H1 (cell line): ENCODE data around the gene SARS2. TPM values are rescaled to one million over a fixed set of nuclear protein-coding genes. Genes with fewer than 3 reads are reported as not detected.

Source experiments
- CTCF ChIA-PET: fragments of 300-600 bp; sonication (Branson Sonifier 250); formaldehyde crosslinking; loops from one replicate; lab custom pipeline; 2021; ENCODE audit not compliant: partially characterized antibody; lab: Charles Lee
- POLR2A ChIA-PET: fragments of 300-600 bp; sonication (Branson Sonifier 250); formaldehyde crosslinking; loops from one replicate; lab custom pipeline; 2021; ENCODE audit warnings: inconsistent platforms; ENCODE audit not compliant: partially characterized antibody; lab: Charles Lee
- DNase-seq, 2 experiments: peaks; one replicate each; pipeline versions ENCODE4 v3.0.0 to v3.0.0-alpha.2; 2010 to 2022; ENCODE audit warnings: low spot score in 2 of 2, low read depth in 1 of 2, mixed read lengths in 1 of 2
- FAIRE-seq: peaks from 2 replicates; lab custom pipeline; 2011; peaks lifted over from hg19 to GRCh38; lab: Jason Lieb, UNC
- H2AFZ ChIP-seq: 2 replicates; pipeline ENCODE4 v1.8.1; 2012; ENCODE audit warnings: low read length, inconsistent platforms
- H2AK5ac ChIP-seq: 2 replicates; pipeline ENCODE4 v1.6.1; 2013; ENCODE audit warnings: low read depth, low read length
- H2BK120ac ChIP-seq: replicated peaks from 2 replicates; pipeline ENCODE3; 2013; ENCODE audit warnings: low read depth, low read length, inconsistent platforms
- H2BK12ac ChIP-seq: 2 replicates; pipeline ENCODE4 v1.6.1; 2013; ENCODE audit warnings: low read depth, low read length
- H2BK15ac ChIP-seq: 2 replicates; pipeline ENCODE4 v1.6.1; 2013; ENCODE audit warnings: low read length
- H2BK20ac ChIP-seq: 2 replicates; pipeline ENCODE4 v1.6.1; 2013; ENCODE audit warnings: low read length
- H2BK5ac ChIP-seq: 2 replicates; pipeline ENCODE4 v1.6.1; 2013; ENCODE audit warnings: low read depth, low read length
- H3K14ac ChIP-seq: 2 replicates; pipeline ENCODE4 v1.6.1; 2013; ENCODE audit warnings: inconsistent platforms; ENCODE audit not compliant: insufficient read length
- H3K18ac ChIP-seq: 2 replicates; pipeline ENCODE4 v1.6.1; 2013; ENCODE audit warnings: low read length; ENCODE audit errors: extremely low read depth
- H3K23ac ChIP-seq: 2 replicates; pipeline ENCODE4 v1.6.1; 2013; ENCODE audit warnings: inconsistent platforms; ENCODE audit not compliant: insufficient read length
- H3K23me2 ChIP-seq: 2 replicates; pipeline ENCODE4 v1.6.1; 2013; ENCODE audit warnings: low read depth, low read length
- H3K27ac ChIP-seq: 2 replicates; pipeline ENCODE4 v1.6.1; 2011; ENCODE audit warnings: low read depth, low read length, inconsistent platforms
- H3K27me3 ChIP-seq, 4 experiments: replicated peaks in 1 of 4; 1 replicate in 1 of 4; 2 replicates in 3 of 4; pipeline versions ENCODE4 v1.6.1 to v1.8.1; 2011 to 2013; ENCODE audit warnings: low read length in 3 of 4, mild to moderate bottlenecking in 3 of 4, inconsistent platforms in 2 of 4, mixed read lengths in 2 of 4, moderate library complexity in 1 of 4; ENCODE audit not compliant: control insufficient read depth in 3 of 4, insufficient read depth in 3 of 4; ENCODE audit errors: extremely low read depth in 1 of 4
- H3K36me3 ChIP-seq, 4 experiments: 2 replicates each; pipeline versions ENCODE4 v1.6.1 to v1.8.1; 2011 to 2013; ENCODE audit warnings: mild to moderate bottlenecking in 4 of 4, low read length in 3 of 4, moderate library complexity in 2 of 4, control low read depth in 1 of 4, inconsistent platforms in 1 of 4; ENCODE audit not compliant: insufficient read depth in 4 of 4, control insufficient read depth in 2 of 4
- H3K4ac ChIP-seq: replicated peaks from 2 replicates; pipeline ENCODE3; 2013; ENCODE audit warnings: low read length, low read depth, mixed read lengths, inconsistent platforms; ENCODE audit not compliant: insufficient read length
- H3K4me1 ChIP-seq, 4 experiments: replicated peaks in 1 of 4; 1 replicate in 1 of 4; 2 replicates in 3 of 4; pipeline versions ENCODE4 v1.6.1 to v1.8.1; 2011 to 2013; ENCODE audit warnings: low read length in 3 of 4, inconsistent platforms in 2 of 4, mixed read lengths in 1 of 4; ENCODE audit not compliant: insufficient read depth in 4 of 4, control insufficient read depth in 3 of 4
- H3K4me2 ChIP-seq, 2 experiments: 2 replicates each; pipeline versions ENCODE4 v1.6.1 to v1.8.1; 2011 to 2013; ENCODE audit warnings: low read depth in 2 of 2, low read length in 2 of 2, control low read depth in 1 of 2, inconsistent platforms in 1 of 2, mild to moderate bottlenecking in 1 of 2; ENCODE audit not compliant: insufficient read depth in 1 of 2
- H3K4me3 ChIP-seq, 4 experiments: fragments of 200-600, 300-600 bp in 1 of 4; sonication (generic), shearing (Covaris generic), sonication (Bioruptor Twin) in 1 of 4; 2 replicates each; pipeline versions ENCODE4 v1.5.1 to v1.8.1; 2011 to 2016; ENCODE audit warnings: low read length in 4 of 4, low read depth in 3 of 4, control low read depth in 2 of 4, inconsistent platforms in 2 of 4, mild to moderate bottlenecking in 2 of 4, mixed read lengths in 1 of 4, moderate library complexity in 1 of 4; ENCODE audit not compliant: insufficient read depth in 2 of 4; ENCODE audit errors: extremely low read depth in 1 of 4
- H3K56ac ChIP-seq: replicated peaks from 2 replicates; pipeline ENCODE3; 2013; ENCODE audit warnings: low read depth, mild to moderate bottlenecking, mixed read lengths, low read length, inconsistent platforms; ENCODE audit not compliant: insufficient read length
- H3K79me1 ChIP-seq: 2 replicates; pipeline ENCODE4 v1.6.1; 2013; ENCODE audit warnings: low read depth, low read length, control low read depth
- H3K79me2 ChIP-seq, 2 experiments: 2 replicates each; pipeline versions ENCODE4 v1.6.1 to v1.8.1; 2012 to 2013; ENCODE audit warnings: low read length in 2 of 2, mild to moderate bottlenecking in 2 of 2, inconsistent platforms in 1 of 2; ENCODE audit not compliant: insufficient read depth in 2 of 2, control insufficient read depth in 1 of 2
- H3K9ac ChIP-seq, 4 experiments: replicated peaks in 1 of 4; 1 replicate in 1 of 4; 2 replicates in 3 of 4; pipeline versions ENCODE4 v1.6.1 to v1.8.1; 2011 to 2013; ENCODE audit warnings: low read depth in 3 of 4, low read length in 3 of 4, control low read depth in 2 of 4, mild to moderate bottlenecking in 2 of 4, moderate library complexity in 2 of 4, inconsistent platforms in 1 of 4; ENCODE audit errors: extremely low read depth in 1 of 4
- H3K9me3 ChIP-seq, 2 experiments: 2 replicates each; pipeline versions ENCODE4 v1.6.1 to v1.8.1; 2012 to 2013; ENCODE audit warnings: mild to moderate bottlenecking in 2 of 2, moderate library complexity in 2 of 2, control low read depth in 1 of 2, inconsistent platforms in 1 of 2, low read depth in 1 of 2, low read length in 1 of 2, mixed read lengths in 1 of 2; ENCODE audit not compliant: insufficient read depth in 2 of 2
- H4K20me1 ChIP-seq, 2 experiments: replicated peaks in 1 of 2; 2 replicates each; pipeline versions ENCODE3 to v1.8.1; 2011 to 2013; ENCODE audit warnings: inconsistent platforms in 2 of 2, low read length in 2 of 2, mild to moderate bottlenecking in 1 of 2; ENCODE audit not compliant: insufficient read depth in 2 of 2, control insufficient read depth in 1 of 2
- H4K5ac ChIP-seq: 2 replicates; pipeline ENCODE4 v1.6.1; 2013; ENCODE audit warnings: low read length, low read depth, mixed read lengths, inconsistent platforms; ENCODE audit not compliant: insufficient read length
- H4K8ac ChIP-seq: 2 replicates; pipeline ENCODE4 v1.8.0; 2013; ENCODE audit warnings: mild to moderate bottlenecking, moderate library complexity, low read length, inconsistent platforms; ENCODE audit not compliant: insufficient read depth; ENCODE audit errors: extremely low read depth
- H4K91ac ChIP-seq: replicated peaks from 2 replicates; pipeline ENCODE3; 2013; ENCODE audit warnings: low read length, mixed read lengths, inconsistent platforms; ENCODE audit not compliant: insufficient read length
- GABPA ChIP-seq: IDR thresholded peaks from 2 replicates; pipeline ENCODE4 v1.6.1; 2011; ENCODE audit warnings: mild to moderate bottlenecking, low read length, moderate library complexity, borderline replicate concordance; ENCODE audit not compliant: insufficient read depth
- JUND ChIP-seq: IDR thresholded peaks from 2 replicates; pipeline ENCODE4 v1.6.1; 2011; ENCODE audit warnings: mild to moderate bottlenecking, improper control_type of control experiment, low read length
- WGBS, 2 experiments: shearing (Covaris generic) in 1 of 2; methylation state at CpG; one replicate each; pipeline versions ENCODE4 v1.1.6 to v1.1.7; 2013 to 2015; ENCODE audit warnings: low lambda C conversion rate in 2 of 2, mixed read lengths in 2 of 2, inconsistent platforms in 1 of 2, low coverage in 1 of 2, missing lambda C conversion rate in 1 of 2; ENCODE audit not compliant: insufficient replicate concordance in 2 of 2, insufficient coverage in 1 of 2, insufficient read length in 1 of 2; ENCODE audit errors: extremely low coverage in 1 of 2, missing lambda C conversion rate in 1 of 2; 5-methylcytosine and 5-hydroxymethylcytosine counted together
- polyA plus RNA-seq, 7 experiments: library from polyadenylated mRNA; depleted of rRNA in 3 of 7; stranded (reverse) in 5 of 7; unstranded in 2 of 7; fragments of >200 nt in 5 of 7; fragments of 200-250 nt in 2 of 7; gene quantifications; 1 replicate in 5 of 7; 2 replicates in 1 of 7; 4 replicates in 1 of 7; pipeline versions ENCODE4 v1.2.1 to v1.2.3, GENCODE V29; 2011 to 2013; ENCODE audit warnings: missing spikeins in 2 of 7, mixed read lengths in 2 of 7
- total RNA-seq: library from RNA; stranded (reverse); fragmentation: NEBNext Ultra II Directional; extraction: Animal tissue kit (Norgen Biotek cat#: 25700); gene quantifications from 2 replicates; pipeline ENCODE4 v1.2.1, GENCODE V29; 2021

The SARS2 gene
- total and polyA plus RNA-seq, 2 of the 8 experiments (the other 6 are each of a cell fraction or from before 2014, with no cell fraction given): 68.0 to 102 TPM

- H3K4me2 ChIP-seq: no peak overlapping the region
- H3K4me1 ChIP-seq: peaks cover 0 to 3% (median under 1%) of the 10 kb centered on the region in 4 experiments; a peak in 2 of 7 replicates
- H3K56ac ChIP-seq: no peak overlapping the region
- H4K8ac ChIP-seq: no peak overlapping the region
- no peaks in the 10 kb centered on the region for H3K9me3 ChIP-seq
- H3K4me3 ChIP-seq: no peak overlapping the region
- no peak overlapping the region for H4K91ac ChIP-seq
- H3K79me1 ChIP-seq: no peaks in the 10 kb centered on the region; the same call in 1 of the 2 replicates
- H2BK12ac ChIP-seq: no peak overlapping the region
- H3K23ac ChIP-seq: no peak overlapping the region
- H3K14ac ChIP-seq: no peak overlapping the region
- no peaks in the 10 kb centered on the region for H3K79me2 ChIP-seq
- CTCF ChIA-PET: interaction anchor here (0.6 to 3.4 kb wide), 5 partner anchors 12 to 87 kb away, joined by 3 to 16 read pairs (median 4); no protein-coding TSS in a partner anchor
- FAIRE-seq: no peak
- H2BK120ac ChIP-seq: no peak overlapping the region
- no peak overlapping the region for H2BK5ac ChIP-seq
- H2BK20ac ChIP-seq: no peak overlapping the region
- no peak for TF ChIP-seq GABPA
- TF ChIP-seq JUND: no peak
- H4K5ac ChIP-seq: no peak overlapping the region
- no peak overlapping the region for H2BK15ac ChIP-seq
- POLR2A ChIA-PET: interaction anchor here (0.6 kb wide), 1 partner anchor 13 kb away, joined by 3 read pairs; no protein-coding TSS in a partner anchor
- no peak overlapping the region for H2AFZ ChIP-seq
- WGBS, 2 experiments: 96% methylated on average over 2 of the region's 2 CpGs; no CpG with 5 or more reads in 1 of the 2 experiments
- no peak for DNase-seq
- 0 out of 2 replicates have a peak, but pooled peaks cover 2% of the 10 kb centered on the region for H3K23me2 ChIP-seq
- peaks cover 0 to 2% of the 10 kb centered on the region in 2 experiments for H4K20me1 ChIP-seq
- H3K4ac ChIP-seq: no peak overlapping the region
- no peak overlapping the region for H3K18ac ChIP-seq
- no peak overlapping the region for H3K27ac ChIP-seq
- no peaks in the 10 kb centered on the region for H3K27me3 ChIP-seq
- H3K9ac ChIP-seq: no peak overlapping the region
- no peak overlapping the region for H2AK5ac ChIP-seq
- 0 out of 8 replicates have a peak, but pooled peaks cover 0 to 3% (median 0%) of the 10 kb centered on the region in 4 experiments for H3K36me3 ChIP-seq
Measured at GRCh38 chr19:38964738-38965137, 34.2 kb upstream of the SARS2 start.
